ENCODE results near the gene EFCAB5.
"Not testable (repeated sequence)": the region's sequence is repeated elsewhere in the genome, so short reads cannot be mapped to it uniquely, and the experiment has no call there.

Gene EFCAB5

GRCh38 chr17:29941334-29941733, at the start of gene EFCAB5:
EFCAB5 (plus strand) TSS chr17:29941634; CDS start chr17:29941797, 163 bp downstream.
- no peak for FAIRE-seq

DNA sequence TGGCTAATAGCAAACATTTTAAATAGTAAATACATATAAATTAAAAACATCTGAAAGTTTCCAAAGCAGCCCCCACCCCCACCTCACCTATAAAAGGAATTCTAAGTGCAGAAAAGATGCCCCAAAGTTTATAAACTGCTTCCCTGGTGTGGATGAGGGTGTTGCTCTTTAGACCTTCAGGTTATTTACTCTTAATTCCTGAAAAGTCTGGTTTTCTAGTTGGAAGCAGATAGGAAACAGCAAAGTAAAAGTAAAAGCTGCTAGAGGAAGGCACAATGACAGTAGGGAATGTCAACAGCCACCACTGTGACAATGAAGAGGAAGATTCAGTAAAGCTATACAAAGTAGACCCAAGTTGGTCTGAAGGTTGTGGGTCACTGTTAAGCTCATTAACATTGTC, 49.2 kb upstream of the EFCAB5 start:
- FAIRE-seq = no peak

DNA sequence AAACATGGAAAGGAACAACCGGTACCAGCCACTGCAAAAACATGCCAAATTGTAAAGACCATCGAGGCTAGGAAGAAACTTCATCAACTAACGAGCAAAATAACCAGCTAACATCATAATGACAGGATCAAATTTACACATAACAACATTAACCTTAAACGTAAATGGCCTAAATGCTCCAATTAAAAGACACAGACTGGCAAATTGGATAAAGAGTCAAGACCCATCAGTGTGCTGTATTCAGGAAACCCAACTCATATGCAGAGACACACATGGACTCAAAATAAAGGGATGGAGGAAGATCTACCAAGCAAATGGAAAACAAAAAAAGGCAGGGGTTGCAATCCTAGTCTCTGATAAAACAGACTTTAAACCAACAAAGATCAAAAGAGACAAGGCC, 44.3 kb upstream of the EFCAB5 start:
- not testable (repeated sequence) for FAIRE-seq

GRCh38 chr17:29903471-29903870, 38.0 kb upstream of the EFCAB5 start:
- FAIRE-seq = no peak

DNA sequence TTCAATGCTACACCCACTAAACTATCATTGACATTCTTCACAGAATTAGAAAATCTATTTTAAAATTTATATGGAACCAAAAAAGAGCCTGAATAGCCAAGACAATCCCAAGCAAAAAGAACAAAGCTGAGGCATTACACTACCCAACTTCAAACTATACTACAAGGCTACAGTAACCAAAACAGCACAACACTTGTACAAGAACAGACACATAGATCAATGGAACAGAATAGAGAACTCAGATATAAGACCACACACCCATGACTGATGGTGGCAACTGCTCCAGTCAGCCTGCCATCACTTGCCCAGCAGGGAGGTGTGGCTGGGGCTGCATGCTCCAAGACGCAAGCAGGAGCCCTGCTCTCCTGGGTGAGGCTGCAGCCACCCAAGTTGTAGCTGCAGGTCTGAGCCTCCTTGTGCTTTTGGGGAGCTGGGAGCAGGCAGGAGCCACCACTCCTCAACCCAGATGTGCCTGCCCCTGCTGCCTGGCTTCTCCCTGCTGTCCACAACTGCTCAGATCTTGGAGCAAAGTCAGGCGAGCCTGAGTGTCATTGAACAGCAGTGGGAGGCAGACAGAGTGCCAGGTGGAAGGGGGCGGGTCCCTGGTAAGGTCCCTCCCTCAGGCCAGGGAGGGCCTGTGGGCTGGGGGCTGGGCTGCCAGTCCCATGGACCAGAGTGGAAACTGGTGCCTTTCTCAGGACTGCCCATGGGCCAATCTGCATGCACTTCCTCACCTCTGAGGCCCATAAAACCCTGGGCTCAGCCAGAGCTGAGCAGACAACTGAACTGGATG, 36.2 kb upstream of the EFCAB5 start:
- no peak for FAIRE-seq

GRCh38 chr17:29905879-29906167, 35.6 kb upstream of the EFCAB5 start:
- no peak for FAIRE-seq

GRCh38 chr17:29906969-29907368, 34.5 kb upstream of the EFCAB5 start:
- no peak for FAIRE-seq

GRCh38 chr17:29909236-29910003, 32.0 kb upstream of the EFCAB5 start:
- no peak for FAIRE-seq

- no peak for FAIRE-seq
These were observed 29.7 kb upstream of the EFCAB5 start for GRCh38 chr17:29911641-29912177.

GRCh38 chr17:29914819-29915537, 26.5 kb upstream of the EFCAB5 start:
- no peak for FAIRE-seq

DNA sequence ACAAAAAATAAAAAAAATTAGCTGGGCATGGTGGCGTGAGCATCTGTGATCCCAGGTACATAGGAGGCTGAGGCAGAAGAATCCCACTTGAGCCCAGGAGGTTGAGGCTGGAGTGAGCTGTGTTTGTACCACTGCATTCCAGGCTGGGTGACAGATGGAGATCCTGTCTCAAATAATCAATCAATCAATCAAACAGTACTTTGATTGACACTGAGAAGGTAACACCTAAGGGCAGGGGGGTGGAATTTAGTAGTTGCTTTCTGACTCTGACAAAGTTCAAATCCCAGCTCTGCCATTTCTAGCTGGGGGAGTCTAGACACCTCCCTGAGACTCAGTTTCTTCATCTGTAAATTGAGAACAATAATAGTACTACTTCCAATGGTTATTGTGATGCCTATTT, 23.4 kb upstream of the EFCAB5 start:
- FAIRE-seq = no peak

- no peak for FAIRE-seq
These were observed 22.2 kb upstream of the EFCAB5 start for GRCh38 chr17:29918922-29919856.

GRCh38 chr17:29924786-29925185, 16.6 kb upstream of the EFCAB5 start:
- no peak for FAIRE-seq

GRCh38 chr17:29927546-29927945, 13.9 kb upstream of the EFCAB5 start:
- FAIRE-seq = no peak

DNA sequence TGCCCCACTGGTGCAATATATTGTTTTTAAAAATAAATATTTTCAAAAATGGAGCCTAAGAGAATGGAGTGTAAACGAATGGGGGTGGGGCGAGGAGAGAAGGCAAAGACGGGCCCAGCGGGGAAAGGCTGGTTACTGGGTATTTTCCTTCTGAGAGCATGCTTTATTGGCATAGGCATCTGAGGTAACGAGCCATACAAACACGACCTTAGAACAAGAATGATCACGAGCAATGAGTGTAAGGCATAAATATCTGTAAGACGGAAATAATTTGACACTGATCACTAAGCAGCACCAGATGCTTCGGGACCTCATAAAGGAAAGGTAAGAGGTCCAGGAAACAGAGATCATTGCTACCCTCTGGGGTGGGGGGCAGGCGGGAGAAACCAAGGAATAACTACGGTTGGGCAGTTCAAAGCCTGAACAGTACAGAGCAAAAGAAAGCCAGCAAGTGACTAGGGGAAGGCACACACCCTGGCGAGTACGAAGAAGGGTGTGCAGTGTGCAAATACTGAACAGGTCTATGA, 12.4 kb upstream of the EFCAB5 start:
- no peak for FAIRE-seq

GRCh38 chr17:29929533-29930408, 11.7 kb upstream of the EFCAB5 start, which contains the start of gene SSH2:
SSH2 (minus strand) TSS chr17:29930228; CDS start chr17:29930000, 228 bp downstream.
- FAIRE-seq = no peak

GRCh38 chr17:29930409-29931010, 10.9 kb upstream of the EFCAB5 start:
- no peak for FAIRE-seq

DNA sequence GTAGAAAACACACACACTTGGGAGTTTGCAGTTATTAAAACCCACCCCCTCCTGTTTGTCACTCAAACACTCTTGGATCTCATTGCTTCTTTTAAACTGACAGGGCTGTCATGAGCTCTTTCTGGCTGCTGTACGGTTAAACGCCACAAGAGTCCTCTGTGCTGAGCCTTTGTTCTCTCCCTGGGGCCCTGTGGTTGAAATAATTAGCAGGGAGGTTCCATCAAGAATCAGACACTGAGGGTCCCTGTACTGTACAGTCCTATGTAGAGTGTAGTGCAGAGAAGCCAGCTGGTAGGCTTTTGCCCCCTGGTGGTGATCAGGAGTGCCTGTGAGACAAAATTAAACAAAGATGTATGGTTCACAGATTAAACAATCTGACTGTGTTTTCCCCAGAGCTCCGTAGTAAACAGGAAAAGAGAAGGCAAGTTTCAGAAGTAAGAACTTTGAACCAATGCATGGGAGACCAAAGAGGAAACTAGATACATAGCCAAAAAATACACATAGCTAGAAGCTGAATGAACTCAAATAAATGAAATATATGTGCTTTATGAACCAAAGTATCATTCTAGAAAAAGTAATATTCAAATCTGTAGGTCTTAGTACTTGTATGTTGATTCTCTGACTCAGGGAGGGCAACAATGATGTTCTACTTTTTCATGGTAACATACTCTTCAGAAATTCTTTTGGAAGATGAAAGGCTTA, 10.1 kb upstream of the EFCAB5 start:
- no peak for FAIRE-seq

GRCh38 chr17:29933379-29933778, 8.1 kb upstream of the EFCAB5 start:
- no peak for FAIRE-seq

DNA sequence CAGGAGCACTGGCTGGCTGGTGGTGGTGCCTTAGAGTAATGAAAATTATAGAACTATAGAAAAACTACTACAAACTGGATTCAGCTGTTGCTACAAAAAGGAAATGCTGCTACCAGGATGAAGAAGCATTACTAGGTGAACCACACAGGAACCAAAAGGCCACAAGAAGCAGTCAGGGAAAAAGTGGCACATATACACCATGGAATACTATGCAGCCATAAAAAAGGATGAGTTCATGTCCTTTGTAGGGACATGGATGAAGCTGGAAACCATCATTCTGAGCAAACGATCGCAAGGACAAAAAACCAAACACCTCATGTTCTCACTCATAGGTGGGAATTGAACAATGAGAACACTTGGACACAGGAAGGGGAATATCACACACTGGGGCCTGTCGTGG, 5.5 kb upstream of the EFCAB5 start:
- FAIRE-seq = not testable (repeated sequence)

Data from colon (tissue), 2 donors.